22Rv1 (cell line): ENCODE results near the gene TYMP.

Source experiments
- CTCF ChIP-seq: fragments of 450-650 bp; IDR thresholded peaks from 2 replicates; pipeline ENCODE4 v1.5.1; 2017; ENCODE audit warnings: mild to moderate bottlenecking
- ZFX ChIP-seq: fragments of 450-650 bp; IDR thresholded peaks from 2 replicates; pipeline ENCODE4 v1.6.1; 2017; ENCODE audit warnings: antibody characterized with exemption, borderline replicate concordance

- TF ChIP-seq CTCF (no peak), ZFX (no peak)
Measured at GRCh38 chr22:50524676-50525103, 5.1 kb downstream of the TYMP start.
